Astrocyte (in vitro differentiated cells and primary cell): ENCODE results near the gene METTL22. TPM values are rescaled to one million over a fixed set of nuclear protein-coding genes. Genes with fewer than 3 reads are reported as not detected.

ENCODE experiments used
- DNase-seq: peaks from one replicate; pipeline ENCODE4 v3.0.0-alpha.2; 2010; ENCODE audit warnings: low read depth
- FAIRE-seq: peaks from 2 replicates; lab custom pipeline; 2011; peaks lifted over from hg19 to GRCh38; lab: Jason Lieb, UNC
- H2AFZ ChIP-seq: 2 replicates; pipeline ENCODE4 v1.6.0; 2012; ENCODE audit warnings: low read depth, low read length, inconsistent platforms
- H3K27ac ChIP-seq: 2 replicates; pipeline ENCODE4 v1.5.1; 2011; ENCODE audit warnings: low read depth, low read length, inconsistent platforms
- H3K27me3 ChIP-seq: 2 replicates; pipeline ENCODE4 v1.6.0; 2011; ENCODE audit warnings: low read length, inconsistent platforms; ENCODE audit not compliant: insufficient read depth
- H3K36me3 ChIP-seq: 2 replicates; pipeline ENCODE4 v1.5.1; 2011; ENCODE audit warnings: low read length, inconsistent platforms; ENCODE audit not compliant: insufficient read depth
- H3K4me1 ChIP-seq: 2 replicates; pipeline ENCODE4 v1.5.1; 2011; ENCODE audit warnings: low read length, inconsistent platforms; ENCODE audit not compliant: insufficient read depth
- H3K4me2 ChIP-seq: 2 replicates; pipeline ENCODE4 v1.6.0; 2012; ENCODE audit warnings: low read length, inconsistent platforms
- H3K4me3 ChIP-seq: 2 replicates; pipeline ENCODE4 v1.5.1; 2011; ENCODE audit warnings: low read depth, mild to moderate bottlenecking, low read length, inconsistent platforms; ENCODE audit not compliant: insufficient read depth
- H3K79me2 ChIP-seq: 2 replicates; pipeline ENCODE4 v1.6.0; 2012; ENCODE audit warnings: mild to moderate bottlenecking, low read length, inconsistent platforms; ENCODE audit not compliant: insufficient read depth
- H3K9ac ChIP-seq: 2 replicates; pipeline ENCODE4 v1.6.0; 2012; ENCODE audit warnings: mild to moderate bottlenecking, low read length, inconsistent platforms
- H3K9me3 ChIP-seq: 2 replicates; pipeline ENCODE4 v1.5.1; 2012; ENCODE audit warnings: low read depth, mild to moderate bottlenecking, low read length, inconsistent platforms; ENCODE audit not compliant: insufficient read depth
- H4K20me1 ChIP-seq: 2 replicates; pipeline ENCODE4 v1.6.0; 2012; ENCODE audit warnings: low read length, inconsistent platforms; ENCODE audit not compliant: insufficient read depth
- H3K27ac Mint-ChIP-seq: one replicate; pipeline ENCODE4 v1.8.0; 2021; ENCODE audit warnings: mild to moderate bottlenecking, mixed read lengths; ENCODE audit not compliant: unreplicated experiment
- H3K27me3 Mint-ChIP-seq: one replicate; pipeline ENCODE4 v1.8.0; 2021; ENCODE audit warnings: low read depth, mixed read lengths; ENCODE audit not compliant: unreplicated experiment
- H3K36me3 Mint-ChIP-seq: one replicate; pipeline ENCODE4 v1.8.0; 2021; ENCODE audit warnings: low read depth, mixed read lengths; ENCODE audit not compliant: unreplicated experiment
- H3K4me1 Mint-ChIP-seq: one replicate; pipeline ENCODE4 v1.8.0; 2021; ENCODE audit warnings: low read depth, mixed read lengths; ENCODE audit not compliant: unreplicated experiment
- H3K4me3 Mint-ChIP-seq: one replicate; pipeline ENCODE4 v1.8.0; 2021; ENCODE audit warnings: mild to moderate bottlenecking, moderate library complexity, mixed read lengths; ENCODE audit not compliant: unreplicated experiment
- H3K9me3 Mint-ChIP-seq: one replicate; pipeline ENCODE4 v1.8.0; 2021; ENCODE audit warnings: mild to moderate bottlenecking, mixed read lengths; ENCODE audit not compliant: unreplicated experiment
- EZH2 ChIP-seq: IDR thresholded peaks from 2 replicates; pipeline ENCODE4 v1.6.1; 2012; ENCODE audit warnings: mild to moderate bottlenecking, low read length, inconsistent platforms; ENCODE audit not compliant: insufficient read depth
- total RNA-seq: library from RNA; stranded (reverse); gene quantifications from 2 replicates; pipeline ENCODE4 v1.2.1, GENCODE V29; 2021
- TF ChIP-seq, protein P1 (sequence below): IDR thresholded peaks from 2 replicates; pipeline ENCODE4 v1.5.1; 2011; ENCODE audit warnings: low read depth, mild to moderate bottlenecking, inconsistent platforms, low read length, moderate library complexity; ENCODE audit not compliant: insufficient read depth

The METTL22 gene
- total RNA-seq, 1 donor from 2014 or later: 37.7 TPM

GRCh38 chr16:8621222-8621571, 301 bp upstream of the METTL22 start:
- H3K4me3 ChIP-seq: peak overlapping the region; percentile 97
- peaks cover 9% of the 10 kb centered on the region for H3K36me3 ChIP-seq
- H3K4me3 Mint-ChIP-seq: peak overlapping the region; percentile 95
- H3K27me3 ChIP-seq: peaks cover under 1% of the 10 kb centered on the region
- no peaks in the 10 kb centered on the region for H3K36me3 Mint-ChIP-seq
- no peak for FAIRE-seq
- peaks cover 46% of the 10 kb centered on the region for H3K79me2 ChIP-seq
- H3K27ac ChIP-seq: no peak overlapping the region
- H3K4me2 ChIP-seq: peak overlapping the region; percentile 96
- H3K9me3 ChIP-seq: no peaks in the 10 kb centered on the region
- H3K4me1 Mint-ChIP-seq: peaks cover 9% of the 10 kb centered on the region
- H3K27me3 Mint-ChIP-seq: no peaks in the 10 kb centered on the region
- no peak for DNase-seq
- H3K27ac Mint-ChIP-seq: peak overlapping the region; percentile 14
- peaks cover 31% of the 10 kb centered on the region for H4K20me1 ChIP-seq
- TF ChIP-seq, protein P1, sequence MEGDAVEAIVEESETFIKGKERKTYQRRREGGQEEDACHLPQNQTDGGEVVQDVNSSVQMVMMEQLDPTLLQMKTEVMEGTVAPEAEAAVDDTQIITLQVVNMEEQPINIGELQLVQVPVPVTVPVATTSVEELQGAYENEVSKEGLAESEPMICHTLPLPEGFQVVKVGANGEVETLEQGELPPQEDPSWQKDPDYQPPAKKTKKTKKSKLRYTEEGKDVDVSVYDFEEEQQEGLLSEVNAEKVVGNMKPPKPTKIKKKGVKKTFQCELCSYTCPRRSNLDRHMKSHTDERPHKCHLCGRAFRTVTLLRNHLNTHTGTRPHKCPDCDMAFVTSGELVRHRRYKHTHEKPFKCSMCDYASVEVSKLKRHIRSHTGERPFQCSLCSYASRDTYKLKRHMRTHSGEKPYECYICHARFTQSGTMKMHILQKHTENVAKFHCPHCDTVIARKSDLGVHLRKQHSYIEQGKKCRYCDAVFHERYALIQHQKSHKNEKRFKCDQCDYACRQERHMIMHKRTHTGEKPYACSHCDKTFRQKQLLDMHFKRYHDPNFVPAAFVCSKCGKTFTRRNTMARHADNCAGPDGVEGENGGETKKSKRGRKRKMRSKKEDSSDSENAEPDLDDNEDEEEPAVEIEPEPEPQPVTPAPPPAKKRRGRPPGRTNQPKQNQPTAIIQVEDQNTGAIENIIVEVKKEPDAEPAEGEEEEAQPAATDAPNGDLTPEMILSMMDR: no peak
- TF ChIP-seq EZH2: no peak
- H2AFZ ChIP-seq: peak overlapping the region; percentile 98
- peaks cover 12% of the 10 kb centered on the region for H3K4me1 ChIP-seq
- peak overlapping the region; percentile 100 for H3K9ac ChIP-seq
- H3K9me3 Mint-ChIP-seq: no peaks in the 10 kb centered on the region

- H3K36me3 Mint-ChIP-seq: peaks cover 5% of the 10 kb centered on the region
- H3K9ac ChIP-seq: peak overlapping the region; percentile 100
- H3K4me2 ChIP-seq: peak overlapping the region; percentile 96
- H3K4me1 Mint-ChIP-seq: peaks cover 9% of the 10 kb centered on the region
- H3K4me3 Mint-ChIP-seq: peak overlapping the region; percentile 95
- H3K4me3 ChIP-seq: peak overlapping the region; percentile 97
- DNase-seq (no peak), FAIRE-seq (no peak)
- peaks cover 46% of the 10 kb centered on the region for H3K79me2 ChIP-seq
- H3K27me3 Mint-ChIP-seq: no peaks in the 10 kb centered on the region
- H3K27ac Mint-ChIP-seq: peak overlapping the region; percentile 93
- peak overlapping the region; percentile 99 for H3K27ac ChIP-seq
- H4K20me1 ChIP-seq: peaks cover 35% of the 10 kb centered on the region
- H3K9me3 ChIP-seq: no peaks in the 10 kb centered on the region
- no peaks in the 10 kb centered on the region for H3K9me3 Mint-ChIP-seq
- TF ChIP-seq, protein P1: no peak
- TF ChIP-seq EZH2: no peak
- H3K36me3 ChIP-seq: peaks cover 15% of the 10 kb centered on the region
- H2AFZ ChIP-seq: peak overlapping the region; percentile 98
- peaks cover 12% of the 10 kb centered on the region for H3K4me1 ChIP-seq
- no peaks in the 10 kb centered on the region for H3K27me3 ChIP-seq
Measured at GRCh38 chr16:8622315-8622656, 788 bp downstream of the METTL22 start.

- Mint-ChIP-seq H3K4me3 (no peak overlapping the region), H3K9me3 (no peaks in the 10 kb centered on the region), H3K36me3 (peaks cover 9% of the 10 kb centered on the region), H3K27ac (no peak overlapping the region), H3K4me1 (peaks cover 9% of the 10 kb centered on the region), H3K27me3 (no peaks in the 10 kb centered on the region)
- Histone ChIP-seq H3K27me3 (no peaks in the 10 kb centered on the region), H3K9me3 (no peaks in the 10 kb centered on the region), H3K9ac (no peak overlapping the region), H2AFZ (no peak overlapping the region), H3K36me3 (peaks cover 25% of the 10 kb centered on the region), H3K4me3 (no peak overlapping the region), H3K79me2 (peaks cover 48% of the 10 kb centered on the region), H3K4me2 (peak overlapping the region; percentile 96), H3K27ac (peak overlapping the region; percentile 6), H3K4me1 (peaks cover 12% of the 10 kb centered on the region), H4K20me1 (peaks cover 46% of the 10 kb centered on the region)
- FAIRE-seq (no peak), DNase-seq (peak; percentile 17)
- no peak for TF ChIP-seq EZH2
- TF ChIP-seq, protein P1: no peak
Measured at GRCh38 chr16:8623634-8624033, 2.1 kb downstream of the METTL22 start.
